GM12878 (cell line): Measurements from ENCODE around the gene MPRIP. TPM values are rescaled to one million over a fixed set of nuclear protein-coding genes. Genes with fewer than 3 reads are reported as not detected.

ENCODE experiments used
- ATAC-seq: fragments of 200-7000 bp; cut with Tn5 transposase; 3 replicates; pipeline ENCODE4 v1.9.1; 2020; ENCODE audit warnings: mild to moderate bottlenecking, moderate library complexity
- Bru-seq: library from RNA; stranded (reverse); fragments of 400-500 nt; gene quantifications from one replicate; lab custom pipeline; 2021; lab: Mats Ljungman, UMichigan
- BruChase-seq, 2 experiments: library from RNA; stranded (reverse); fragments of 400-500 nt; gene quantifications; one replicate each; lab custom pipeline; 2021; lab: Mats Ljungman, UMichigan
- BruUV-seq: library from RNA; stranded (reverse); fragments of 400-500 nt; replicated peaks from 2 replicates; lab custom pipeline; 2021; lab: Mats Ljungman, UMichigan
- CTCF ChIA-PET: fragments of 300-600 bp; sonication (Branson Sonifier 250); formaldehyde crosslinking; extraction: SDS; loops from one replicate; lab custom pipeline; 2021; ENCODE audit warnings: inconsistent platforms; lab: Yijun Ruan, JAX
- POLR2A ChIA-PET: fragments of 350-600 bp; formaldehyde crosslinking; extraction: SDS; loops from one replicate; lab custom pipeline; 2021; ENCODE audit warnings: inconsistent platforms; lab: Charles Lee
- RAD21 ChIA-PET: fragments of 300-600 bp; sonication (Branson Sonifier 250); formaldehyde crosslinking; loops from one replicate; lab custom pipeline; 2023; ENCODE audit warnings: antibody characterized with exemption; ENCODE audit not compliant: unreplicated experiment; lab: Charles Lee
- SMC1A ChIA-PET: fragments of 300-600 bp; sonication (Branson Sonifier 250); formaldehyde crosslinking; loops from one replicate; lab custom pipeline; 2023; ENCODE audit not compliant: unreplicated experiment, uncharacterized antibody; lab: Charles Lee
- DNase-seq: peaks from one replicate; pipeline ENCODE4 v3.0.0-alpha.2; 2011; ENCODE audit warnings: low read depth, low spot score
- FAIRE-seq: peaks from 3 replicates; lab custom pipeline; 2011; peaks lifted over from hg19 to GRCh38; lab: Jason Lieb, UNC
- H2AFZ ChIP-seq: 2 replicates; pipeline ENCODE4 v1.6.0; 2011; ENCODE audit warnings: low read depth, low read length, control low read depth; ENCODE audit not compliant: control insufficient read depth
- H3K27ac ChIP-seq: 2 replicates; pipeline ENCODE4 v1.5.1; 2011; ENCODE audit warnings: control low read depth; ENCODE audit not compliant: control insufficient read depth, insufficient read depth
- H3K27me3 ChIP-seq, 2 experiments: replicated peaks in 1 of 2; 2 replicates each; pipeline versions ENCODE4 v1.6.0 to v1.6.1; 2011; ENCODE audit warnings: low read length in 1 of 2; ENCODE audit not compliant: control insufficient read depth in 2 of 2, insufficient read depth in 2 of 2
- H3K36me3 ChIP-seq, 2 experiments: 2 replicates each; pipeline ENCODE4 v1.5.1; 2011; ENCODE audit warnings: low read length in 1 of 2; ENCODE audit not compliant: control insufficient read depth in 2 of 2, insufficient read depth in 2 of 2
- H3K4me1 ChIP-seq: 2 replicates; pipeline ENCODE4 v1.6.1; 2011; ENCODE audit warnings: mild to moderate bottlenecking, low read length, moderate library complexity, mixed read lengths; ENCODE audit not compliant: control insufficient read depth, insufficient read depth
- H3K4me2 ChIP-seq: 2 replicates; pipeline ENCODE4 v1.6.0; 2011; ENCODE audit warnings: control low read depth; ENCODE audit not compliant: control insufficient read depth, insufficient read depth
- H3K4me3 ChIP-seq: fragments of 200-600 bp; sonication (generic); 2 replicates; pipeline ENCODE4 v1.5.1; 2016
- H3K79me2 ChIP-seq: 2 replicates; pipeline ENCODE4 v1.6.0; 2011; ENCODE audit warnings: low read length; ENCODE audit not compliant: control insufficient read depth, insufficient read depth
- H3K9ac ChIP-seq: 2 replicates; pipeline ENCODE4 v1.8.0; 2011; ENCODE audit warnings: low read length, control low read depth, mixed read lengths; ENCODE audit not compliant: control insufficient read depth, insufficient read depth
- H3K9me3 ChIP-seq: replicated peaks from 3 replicates; pipeline ENCODE4 v1.5.1; 2011; ENCODE audit warnings: mild to moderate bottlenecking, low read length; ENCODE audit not compliant: control insufficient read depth, insufficient read depth
- H4K20me1 ChIP-seq: 2 replicates; pipeline ENCODE4 v1.6.0; 2011; ENCODE audit not compliant: control insufficient read depth, insufficient read depth
- BACH1 ChIP-seq: fragments of 450-650 bp; IDR thresholded peaks from 2 replicates; pipeline ENCODE4 v1.6.1; 2017; ENCODE audit warnings: mild to moderate bottlenecking, borderline replicate concordance
- E2F8 ChIP-seq: fragments of 450-650 bp; IDR thresholded peaks from 2 replicates; pipeline ENCODE4 v1.6.1; 2018; ENCODE audit warnings: mild to moderate bottlenecking, low read depth, moderate library complexity; ENCODE audit not compliant: partially characterized antibody
- EGR1 ChIP-seq, 2 experiments: IDR thresholded peaks; 1 replicate in 1 of 2; 2 replicates in 1 of 2; pipeline ENCODE4 v1.6.1; 2011 to 2012; ENCODE audit warnings: low read depth in 2 of 2, low read length in 2 of 2, borderline replicate concordance in 1 of 2, mild to moderate bottlenecking in 1 of 2, moderate library complexity in 1 of 2
- NKRF ChIP-seq: fragments of 450-650 bp; conservative IDR thresholded peaks from 2 replicates; pipeline ENCODE4 v1.6.1; 2017; ENCODE audit warnings: mild to moderate bottlenecking, moderate library complexity
- PAX8 ChIP-seq: fragments of 450-650 bp; IDR thresholded peaks from 2 replicates; pipeline ENCODE4 v1.6.1; 2017; ENCODE audit warnings: mild to moderate bottlenecking, moderate library complexity
- SMAD5 ChIP-seq: IDR thresholded peaks from 2 replicates; pipeline ENCODE4 v1.6.1; 2016; ENCODE audit warnings: antibody characterized with exemption, low read depth
- TARDBP ChIP-seq: IDR thresholded peaks from 2 replicates; pipeline ENCODE4 v1.6.1; 2016; ENCODE audit warnings: borderline replicate concordance
- TCF12 ChIP-seq: IDR thresholded peaks from 2 replicates; pipeline ENCODE4 v1.6.1; 2011; ENCODE audit warnings: low read depth, mild to moderate bottlenecking, low read length
- USF2 ChIP-seq: IDR thresholded peaks from 2 replicates; pipeline ENCODE4 v1.6.1; 2011; ENCODE audit warnings: low read depth, low read length, improper control_type of control experiment, borderline replicate concordance
- ZNF217 ChIP-seq: fragments of 450-650 bp; IDR thresholded peaks from 2 replicates; pipeline ENCODE4 v1.6.1; 2017; ENCODE audit warnings: antibody characterized with exemption, mild to moderate bottlenecking
- ZSCAN29 ChIP-seq: fragments of 450-650 bp; IDR thresholded peaks from 2 replicates; pipeline ENCODE4 v1.6.1; 2017; ENCODE audit warnings: mild to moderate bottlenecking, moderate library complexity
- ZZZ3 ChIP-seq: IDR thresholded peaks from 2 replicates; pipeline ENCODE4 v1.6.1; 2011; ENCODE audit warnings: low read depth; ENCODE audit not compliant: control insufficient read depth, insufficient read length
- WGBS: methylation state at CpG from one replicate; pipeline ENCODE4 v1.1.6; 2016; ENCODE audit warnings: low lambda C conversion rate; ENCODE audit not compliant: insufficient replicate concordance, insufficient coverage; ENCODE audit errors: missing lambda C conversion rate; 5-methylcytosine and 5-hydroxymethylcytosine counted together
- in situ Hi-C: fragments of 300-500 bp; cut with MboI; formaldehyde crosslinking; loops from 9 replicates; pipeline ENCODE4 v1.14.3; 2018; ENCODE audit warnings: mixed read lengths
- intact Hi-C: fragments of 100-400 bp; cut with micrococcal nuclease; formaldehyde crosslinking; loops from one replicate; pipeline ENCODE4 v1.14.2; 2022; ENCODE audit not compliant: unreplicated experiment
- long read RNA-seq, 2 experiments: library from polyadenylated mRNA; unstranded; transcript quantifications; one replicate each; pipeline ENCODE4 v2.0.0, GENCODE V29; 2019 to 2020
- polyA minus RNA-seq, 3 experiments: library from RNA; depleted of rRNA, polyadenylated mRNA; stranded (reverse); fragments of >200 nt; gene quantifications; 2 replicates each; pipeline ENCODE4 v1.2.3, GENCODE V29; 2011
- polyA plus RNA-seq, 11 experiments: library from polyadenylated mRNA; depleted of rRNA in 4 of 11; unstranded in 6 of 11; stranded (reverse) in 5 of 11; fragments of >200 nt; fragmentation: Nextera tagmentation in 4 of 11; fragmentation: Illumina TruSeq in 1 of 11; extraction: Ambion mirVana in 4 of 11; extraction: Trizol in 1 of 11; gene quantifications; 1 replicate in 1 of 11; 2 replicates in 10 of 11; pipeline versions ENCODE4 v1.2.1 to v1.2.3, GENCODE V29; 2011 to 2016; ENCODE audit warnings: inconsistent platforms in 2 of 11, missing spikeins in 2 of 11, low read depth in 1 of 11
- total RNA-seq, 4 experiments: library from RNA; depleted of rRNA in 3 of 4; stranded (reverse); fragments of >200 nt in 3 of 4; fragmentation: Illumina TruSeq in 1 of 4; extraction: Trizol in 1 of 4; gene quantifications; 2 replicates each; pipeline versions ENCODE4 v1.2.1 to v1.2.3, GENCODE V29; 2013 to 2021

The MPRIP gene
- total RNA-seq (2013; cell fraction: nucleolus; rRNA removed): 167 and 175 TPM in 2 replicates
- total RNA-seq (2014; rRNA removed) (115 and 131 TPM in 2 replicates), total RNA-seq (2014; rRNA removed; fragmentation: Illumina TruSeq; extraction: Trizol) (79.0 and 83.9 TPM in 2 replicates), total RNA-seq (2021) (159 and 168 TPM in 2 replicates), polyA plus RNA-seq (2011; rRNA removed) (51.1 and 70.6 TPM in 2 replicates), polyA plus RNA-seq (2014; fragmentation: Illumina TruSeq; extraction: Trizol) (35.1 and 72.7 TPM in 2 replicates), polyA plus RNA-seq (2014; fragmentation: Nextera tagmentation; extraction: Ambion mirVana) (10 to 100 TPM; 24.3 to 44.6 TPM), polyA plus RNA-seq (2014; rRNA removed) (89.3 and 97.0 TPM in 2 replicates), polyA plus RNA-seq (2016; fragmentation: Nextera tagmentation; extraction: Ambion mirVana) (10 to 100 TPM; 16.5 to 18.5 TPM), polyA minus RNA-seq (2011; rRNA and poly(A)+ RNA removed) (73.8 and 103 TPM in 2 replicates), Bru-seq, nascent RNA (percentile 69 among the genes with signal in this experiment), BruChase-seq, experiment 1, labeled RNA remaining after a 6-hour chase (percentile 82 among the genes with signal in this experiment), BruChase-seq, experiment 2, labeled RNA remaining after a 2-hour chase (percentile 75 among the genes with signal in this experiment)
- polyA plus RNA-seq (2011; ENCODE audit: low read depth): 49.9 TPM
- polyA plus RNA-seq (2011; cell fraction: cytosol; rRNA removed): 59.0 and 62.4 TPM in 2 replicates
- 87.4 and 124 TPM in 2 replicates for polyA plus RNA-seq (2011; cell fraction: nucleus; rRNA removed)
- polyA plus RNA-seq (2012): 72.2 and 77.0 TPM in 2 replicates
- 36.6 and 63.1 TPM in 2 replicates for polyA minus RNA-seq (2011; cell fraction: cytosol; rRNA and poly(A)+ RNA removed)
- 35.7 and 59.5 TPM in 2 replicates for polyA minus RNA-seq (2011; cell fraction: nucleus; rRNA and poly(A)+ RNA removed)
- long read RNA-seq, experiment 1, partial matches to known transcripts: 5 of 8 reads
- long read RNA-seq, experiment 1, other reads (novel, unspliced or antisense): 3 of 8 reads
- long read RNA-seq, experiment 2, partial matches to known transcripts: 15 of 24 reads
- long read RNA-seq, experiment 2, other reads (novel, unspliced or antisense): 9 of 24 reads

GRCh38 chr17:17042384-17042736, at the start of gene MPRIP:
MPRIP (plus strand) TSS chr17:17042457; CDS start chr17:17042849, 392 bp downstream.
- intact Hi-C loops (no loop called here), in situ Hi-C loops (no loop called here)
- H3K27me3 ChIP-seq: no peaks in the 10 kb centered on the region
- TF ChIP-seq ZNF217: no peak
- TF ChIP-seq EGR1 (IDR thresholded peaks at IDR 0.05; ENCODE audit: borderline replicate concordance in 1 of 2, low read depth in 2 of 2, low read length in 2 of 2): no peak
- TF ChIP-seq TARDBP: no peak
- TF ChIP-seq NKRF: no peak
- TF ChIP-seq SMAD5: no peak
- no peak for TF ChIP-seq E2F8
- TF ChIP-seq USF2: no peak
- no peak for TF ChIP-seq BACH1
- no peak for TF ChIP-seq PAX8
- no peak for TF ChIP-seq ZZZ3
- TF ChIP-seq TCF12: no peak
- TF ChIP-seq ZSCAN29: no peak
- H3K4me2 ChIP-seq: peak within 1 kb of the TSS; percentile 98
- POLR2A ChIA-PET: no interaction called here
- H3K9me3 ChIP-seq: no peaks in the 10 kb centered on the region; the same call in 2 of the 3 replicates
- peaks cover 45% of the 10 kb centered on the region for H3K79me2 ChIP-seq
- DNase-seq: no peak
- peaks cover 2% of the 10 kb centered on the region; the same call in 1 of the 2 replicates for H4K20me1 ChIP-seq
- H3K4me1 ChIP-seq: peaks cover 19% of the 10 kb centered on the region
- no peaks in the 10 kb centered on the region for H3K36me3 ChIP-seq
- CTCF ChIA-PET: no interaction called here
- no peak for FAIRE-seq
- RAD21 ChIA-PET: no interaction called here
- BruUV-seq: no TSS peak
- H2AFZ ChIP-seq: peak within 1 kb of the TSS; percentile 86
- SMC1A ChIA-PET: interaction anchor here (1.2 kb wide), 1 partner anchor 50 kb away, joined by 3 read pairs; no protein-coding TSS in a partner anchor
- no peak for ATAC-seq
- peak within 1 kb of the TSS; percentile 75 for H3K27ac ChIP-seq
- WGBS: 2% methylated on average over 22 of the region's 67 CpGs
- H3K9ac ChIP-seq: peak within 1 kb of the TSS; percentile 92
- peak within 1 kb of the TSS; percentile 91 for H3K4me3 ChIP-seq
